Activated CD4-positive, alpha-beta T cell treated with anti-CD3 and anti-CD28 coated beads for 24 hours (primary cell): ENCODE results near the gene GLRA3.
"Not testable (repeated sequence)": the region's sequence is repeated elsewhere in the genome, so short reads cannot be mapped to it uniquely, and the experiment has no call there.

Experiments used
- DNase-seq, 2 donors: peaks; one replicate each; pipeline ENCODE4 v3.0.0-alpha.2; 2020; ENCODE audit warnings: low read depth in 2 of 2

Gene GLRA3

GRCh38 chr4:174828845-174829701 is at the start of gene GLRA3:
Gene GLRA3, minus strand, starts transcription at chr4:174829247. Its CDS starts 436 bp downstream, at chr4:174828811.
- no peak for DNase-seq

- DNase-seq, result no peak
These were observed 45.9 kb upstream of the GLRA3 start for GRCh38 chr4:174874898-174875297.

- no peak for DNase-seq
These were observed 44.9 kb upstream of the GLRA3 start for GRCh38 chr4:174873931-174874330.

DNA sequence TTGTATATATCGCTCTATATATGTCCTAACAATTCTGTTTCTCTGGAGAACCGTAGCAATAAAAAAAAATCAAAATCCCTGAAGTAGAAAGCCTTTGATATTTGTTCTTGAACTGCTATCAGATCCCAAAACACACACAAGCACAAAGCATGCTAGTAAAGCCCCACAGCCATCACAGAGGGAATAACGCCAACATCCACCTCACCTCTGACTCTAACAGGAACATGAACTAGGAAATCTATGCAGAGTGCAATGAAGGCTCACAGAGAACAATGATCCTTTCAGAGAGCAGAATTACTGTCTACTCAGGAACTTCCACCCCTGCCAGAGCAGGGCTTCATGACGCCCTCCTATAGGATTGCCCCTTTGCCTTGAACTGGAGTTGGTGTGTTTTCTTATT is 44.1 kb upstream of the GLRA3 start:
- DNase-seq, result not testable (repeated sequence)

DNA sequence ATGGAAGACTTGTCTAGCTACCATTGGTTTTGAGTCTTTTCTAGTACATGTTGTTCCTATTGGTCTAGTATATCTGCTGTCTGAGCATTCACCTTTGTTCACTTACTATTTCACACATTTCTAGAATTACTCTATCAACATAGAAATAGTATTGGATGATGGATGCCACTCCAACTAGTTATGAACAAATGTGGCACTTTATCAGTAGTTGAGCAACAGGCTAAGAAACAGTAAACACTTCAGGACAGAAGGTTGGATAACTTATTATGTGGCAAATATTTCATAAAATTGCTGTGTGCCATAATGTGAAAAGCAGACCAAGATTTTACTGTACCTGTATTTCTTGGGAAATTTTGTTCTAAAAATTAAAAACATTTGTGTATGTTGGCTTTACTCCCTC is 42.4 kb upstream of the GLRA3 start:
- no peak for DNase-seq

GRCh38 chr4:174870311-174870710 is 41.3 kb upstream of the GLRA3 start:
- no peak for DNase-seq

GRCh38 chr4:174869339-174869738 is 40.3 kb upstream of the GLRA3 start:
- DNase-seq, result no peak

DNA sequence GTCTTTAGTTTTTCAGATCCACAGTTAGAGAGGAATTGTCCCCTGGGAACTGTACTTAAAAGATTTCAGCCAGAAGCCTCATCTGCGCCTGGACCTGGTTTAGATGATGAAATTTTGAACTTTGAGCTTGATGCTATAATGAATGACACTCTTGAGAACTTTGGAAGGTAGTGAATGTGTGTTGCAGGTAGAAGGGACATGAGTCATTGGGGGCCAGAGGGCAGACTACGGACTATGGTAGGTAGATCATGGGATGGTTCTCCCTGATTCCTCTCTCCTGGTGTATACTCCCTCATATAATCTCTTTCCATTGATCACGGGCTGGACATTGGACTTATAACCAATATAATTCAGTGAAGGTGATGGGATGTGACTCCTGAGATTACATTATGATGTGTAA is 38.9 kb upstream of the GLRA3 start:
- no peak for DNase-seq

- no peak for DNase-seq
These were observed 36.5 kb upstream of the GLRA3 start for GRCh38 chr4:174865418-174865985.

- DNase-seq, result no peak
These were observed 35.0 kb upstream of the GLRA3 start for GRCh38 chr4:174864031-174864430.

DNA sequence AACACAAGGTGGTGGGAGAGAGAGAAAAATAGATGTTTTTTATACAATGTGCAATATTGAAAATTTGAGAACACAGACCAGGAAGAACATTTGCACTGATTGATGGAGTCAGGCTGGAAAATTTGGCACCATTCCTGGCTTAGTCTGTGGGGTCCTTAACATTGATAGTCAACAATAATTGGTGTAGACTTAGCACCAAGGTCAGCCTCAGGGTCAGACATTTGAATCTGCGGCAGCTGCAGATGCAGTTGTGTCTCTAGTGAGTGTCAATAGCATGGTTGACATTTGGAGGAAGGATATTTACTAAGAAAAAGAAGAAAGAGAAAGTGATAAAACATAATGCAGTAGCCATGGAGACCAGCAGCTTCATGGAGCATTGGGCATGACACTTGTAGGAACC is 31.5 kb upstream of the GLRA3 start:
- DNase-seq, result no peak

GRCh38 chr4:174859904-174860303 is 30.9 kb upstream of the GLRA3 start:
- no peak for DNase-seq

DNA sequence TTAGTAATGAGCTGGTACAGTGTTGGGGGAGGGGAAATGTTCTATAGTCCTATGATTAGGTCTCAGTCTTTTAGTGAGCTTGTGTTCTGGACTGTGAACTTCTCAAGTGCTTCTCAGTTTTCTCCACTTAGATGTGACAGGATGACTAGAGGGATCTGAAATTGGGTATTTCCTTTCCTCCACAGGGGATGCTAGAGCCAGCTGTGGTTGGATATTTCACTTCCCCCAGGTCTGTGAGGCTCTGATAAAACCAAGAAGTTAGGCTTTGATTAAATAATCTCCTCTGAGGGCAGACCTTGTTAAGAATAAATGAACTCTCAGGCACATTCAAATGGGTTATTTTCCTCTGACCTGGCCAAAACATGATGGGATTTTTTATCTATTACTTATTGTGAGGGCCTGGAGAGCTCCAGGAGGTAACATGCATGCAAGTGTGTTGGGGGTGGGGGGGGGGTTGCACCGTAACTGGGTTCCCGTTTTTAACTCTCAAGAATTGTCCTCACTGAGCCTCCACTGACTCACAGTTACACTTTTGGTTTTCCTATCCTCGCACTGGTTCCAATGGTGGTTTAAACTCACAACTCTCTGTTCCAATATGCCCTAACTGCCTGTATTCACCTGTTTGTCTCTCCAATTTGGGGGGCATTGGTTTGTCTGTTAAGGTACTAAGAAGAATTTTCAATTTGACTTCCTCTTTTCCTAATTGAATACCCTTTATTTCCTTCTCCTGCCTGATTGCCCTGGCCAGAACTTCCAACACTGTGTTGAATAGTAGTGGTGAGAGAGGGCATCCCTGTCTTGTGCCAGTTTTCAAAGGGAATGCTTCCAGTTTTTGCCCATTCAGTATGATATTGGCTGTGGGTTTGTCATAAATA is 28.1 kb upstream of the GLRA3 start:
- DNase-seq, result no peak

GRCh38 chr4:174855050-174855449 is 26.0 kb upstream of the GLRA3 start:
- no peak for DNase-seq

DNA sequence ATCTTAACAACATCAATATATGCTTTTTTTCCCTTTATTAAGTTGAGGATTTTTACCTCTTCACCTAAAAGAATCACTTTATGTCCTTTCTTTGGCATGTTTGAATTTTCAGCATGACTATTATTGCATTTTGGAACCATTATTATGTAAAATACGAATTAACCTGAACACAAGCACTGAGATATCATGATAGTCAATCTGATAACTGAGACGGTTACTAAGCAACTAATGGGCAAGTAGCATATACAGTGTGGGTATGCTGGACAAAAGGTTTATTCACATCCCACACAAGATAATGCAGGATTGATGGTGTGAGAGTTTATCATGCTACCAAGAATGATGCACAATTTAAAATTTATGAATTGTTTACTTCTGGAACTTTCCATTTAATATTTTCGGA is 24.6 kb upstream of the GLRA3 start:
- DNase-seq, result no peak

- DNase-seq, result no peak
These were observed 19.5 kb upstream of the GLRA3 start for GRCh38 chr4:174848596-174848995.

DNA sequence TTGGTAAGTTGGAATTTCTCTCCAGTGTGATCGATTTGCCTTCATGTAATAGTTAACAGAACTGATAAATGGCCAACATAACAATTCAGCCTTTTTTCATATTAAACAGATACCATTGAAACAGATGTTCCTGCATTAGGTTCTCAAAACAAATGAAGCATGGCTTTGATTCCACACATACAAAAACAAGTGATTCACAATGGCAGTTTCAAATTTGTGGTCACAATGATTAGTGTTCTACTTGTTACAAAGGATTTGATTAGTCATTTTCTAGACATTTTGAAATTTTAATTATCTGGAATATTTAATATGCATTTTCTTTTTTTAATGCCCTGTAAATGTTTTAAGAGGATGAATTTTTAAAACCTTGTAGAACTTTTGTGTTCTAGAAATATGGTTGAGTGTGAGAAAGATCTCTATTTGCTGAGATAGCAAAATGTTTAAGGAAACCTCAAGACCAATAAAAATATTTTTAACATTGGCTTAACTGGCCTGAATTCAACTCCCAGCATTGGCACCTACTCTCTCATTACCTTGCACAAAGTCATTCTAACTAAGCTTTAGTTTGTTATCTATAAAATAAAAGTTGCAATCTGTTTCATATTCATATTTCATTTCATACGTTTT is 18.9 kb upstream of the GLRA3 start:
- no peak for DNase-seq

- no peak for DNase-seq
These were observed 6.5 kb upstream of the GLRA3 start for GRCh38 chr4:174835536-174835935.

DNA sequence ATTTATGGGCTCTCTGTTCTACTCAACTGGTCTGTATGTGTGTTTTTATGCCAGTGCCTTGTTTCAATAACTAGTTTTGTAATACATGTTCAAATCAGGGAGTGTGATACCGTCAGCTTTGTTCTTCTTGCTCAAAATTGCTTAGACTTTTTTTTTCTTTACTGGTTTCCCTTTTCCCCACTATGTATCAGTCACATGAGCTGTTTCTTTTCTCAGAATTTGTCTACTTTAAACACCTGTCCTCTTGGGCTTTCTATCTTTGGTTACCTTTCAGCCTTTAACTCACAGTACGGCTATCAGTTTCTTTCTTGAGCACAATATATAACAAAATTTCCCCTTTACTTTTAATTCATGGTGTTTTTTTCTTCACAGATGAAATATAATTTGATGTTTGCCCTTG is 5.4 kb upstream of the GLRA3 start:
- no peak for DNase-seq

DNA sequence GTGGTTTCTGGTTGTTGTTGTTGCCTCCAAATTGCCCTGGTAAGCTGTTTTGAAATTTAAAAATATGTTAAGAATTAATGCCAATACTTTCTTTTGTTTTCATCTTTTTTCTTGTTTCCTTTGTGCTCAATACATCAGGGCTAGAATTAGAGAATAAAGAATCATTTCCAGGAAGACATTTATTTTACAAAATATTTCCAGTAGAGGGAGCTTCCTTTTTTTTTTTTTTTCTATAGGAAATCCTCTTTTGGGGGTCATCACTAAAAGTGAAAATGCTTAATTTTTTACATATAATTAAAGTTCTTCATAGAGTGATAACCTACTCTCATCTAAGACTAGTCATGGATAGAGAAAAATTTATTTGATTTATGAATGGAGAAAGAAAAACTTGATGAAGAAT is 2.4 kb downstream of the GLRA3 start:
- DNase-seq, result no peak

- no peak for DNase-seq
These were observed 13.8 kb downstream of the GLRA3 start for GRCh38 chr4:174815282-174815681.

GRCh38 chr4:174813292-174813691 is 15.8 kb downstream of the GLRA3 start:
- DNase-seq, result no peak
